Measurements from ENCODE around the gene SMIM13.

DNA sequence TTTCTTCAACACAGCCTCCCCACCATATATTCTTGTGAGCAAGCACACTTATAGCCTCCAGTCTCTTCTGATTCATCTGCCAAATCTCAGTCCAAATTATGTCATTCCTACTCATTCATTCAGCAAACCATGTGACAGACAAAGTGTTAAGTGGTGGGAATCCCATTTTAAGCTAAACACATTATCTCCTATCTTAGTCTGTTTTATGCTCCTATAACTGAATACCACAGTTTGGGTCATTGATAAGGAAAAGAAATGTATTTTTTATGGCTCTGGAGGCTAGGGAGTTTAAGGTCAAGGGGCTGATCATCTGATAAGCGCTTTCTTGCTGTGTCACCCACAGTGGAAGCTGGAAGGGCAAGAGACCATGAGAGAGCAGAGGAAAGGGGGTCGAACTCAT is 23.9 kb upstream of the SMIM13 start:
- TF ChIP-seq EZH2phosphoT487 (IDR thresholded peaks at IDR 0.05; ENCODE audit: borderline replicate concordance, low read depth, low read length), result no peak
- TF ChIP-seq, protein P1, sequence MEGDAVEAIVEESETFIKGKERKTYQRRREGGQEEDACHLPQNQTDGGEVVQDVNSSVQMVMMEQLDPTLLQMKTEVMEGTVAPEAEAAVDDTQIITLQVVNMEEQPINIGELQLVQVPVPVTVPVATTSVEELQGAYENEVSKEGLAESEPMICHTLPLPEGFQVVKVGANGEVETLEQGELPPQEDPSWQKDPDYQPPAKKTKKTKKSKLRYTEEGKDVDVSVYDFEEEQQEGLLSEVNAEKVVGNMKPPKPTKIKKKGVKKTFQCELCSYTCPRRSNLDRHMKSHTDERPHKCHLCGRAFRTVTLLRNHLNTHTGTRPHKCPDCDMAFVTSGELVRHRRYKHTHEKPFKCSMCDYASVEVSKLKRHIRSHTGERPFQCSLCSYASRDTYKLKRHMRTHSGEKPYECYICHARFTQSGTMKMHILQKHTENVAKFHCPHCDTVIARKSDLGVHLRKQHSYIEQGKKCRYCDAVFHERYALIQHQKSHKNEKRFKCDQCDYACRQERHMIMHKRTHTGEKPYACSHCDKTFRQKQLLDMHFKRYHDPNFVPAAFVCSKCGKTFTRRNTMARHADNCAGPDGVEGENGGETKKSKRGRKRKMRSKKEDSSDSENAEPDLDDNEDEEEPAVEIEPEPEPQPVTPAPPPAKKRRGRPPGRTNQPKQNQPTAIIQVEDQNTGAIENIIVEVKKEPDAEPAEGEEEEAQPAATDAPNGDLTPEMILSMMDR (conservative IDR thresholded peaks at IDR 0.05; ENCODE audit: low read length), result no peak

Measured in OCI-LY7 (cell line).